ENCODE results near the gene CIRBP. TPM values are rescaled to one million over a fixed set of nuclear protein-coding genes. Genes with fewer than 3 reads are reported as not detected.

CIRBP gene
- total and polyA plus RNA-seq, 3 experiments from 2014 or later, result 238 to 258 (median 253) TPM

DNA sequence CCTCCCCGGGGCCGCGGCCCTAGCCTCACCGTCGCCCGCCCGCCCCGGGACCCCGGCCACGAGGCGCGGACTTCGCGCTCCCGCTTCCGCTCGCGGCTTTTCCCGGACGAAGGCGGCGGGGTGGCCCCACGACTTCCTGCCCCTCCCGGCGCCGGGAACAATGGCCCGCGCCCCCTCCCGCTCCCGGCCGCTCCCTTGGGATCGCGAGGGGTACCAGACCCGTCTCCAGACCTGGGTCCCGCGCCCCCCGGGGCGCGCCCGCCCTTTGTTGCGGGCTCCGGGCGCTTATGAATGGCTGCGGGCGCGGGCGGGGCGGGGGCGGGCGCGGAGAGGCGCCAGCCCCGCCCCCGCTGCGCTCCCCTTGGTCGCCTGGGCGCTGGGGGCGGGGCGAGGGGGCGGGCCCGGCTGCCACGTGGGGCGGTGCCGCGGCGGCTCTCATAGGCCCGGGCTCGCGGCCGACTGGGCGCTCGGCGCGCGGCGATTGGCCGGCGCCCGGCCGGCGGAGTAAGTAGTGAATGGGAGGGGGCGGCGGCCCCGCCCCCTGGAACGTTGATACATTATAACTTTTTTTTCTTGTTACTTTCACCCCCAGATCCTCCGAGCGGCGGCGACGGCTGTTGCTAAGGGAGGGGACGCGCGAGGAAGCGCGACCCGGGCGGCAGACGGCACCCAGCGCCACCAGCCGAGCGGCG lies 19.7 kb upstream of the CIRBP start:
- peak overlapping the region; percentile 62 for H3K4me3 ChIP-seq (ENCODE audit: low read length)
- peak; percentile 88 to 96 (median 94) for DNase-seq
- H3K36me3 Mint-ChIP-seq, result peaks cover 0 to 21% (median 0%) of the 10 kb centered on the region in 3 donors
- H3K4me3 Mint-ChIP-seq, result peak overlapping the region; percentile 81 to 100 (median 90)
- peaks cover 0 to 8% of the 10 kb centered on the region in 2 donors for H3K27me3 Mint-ChIP-seq
- H3K4me1 Mint-ChIP-seq, result peaks cover 4 to 20% (median 9%) of the 10 kb centered on the region in 3 donors
- peaks cover 32% of the 10 kb centered on the region for H3K4me1 ChIP-seq (ENCODE audit: insufficient read depth, low read length)
- no peaks in the 10 kb centered on the region for H3K27me3 ChIP-seq (ENCODE audit: insufficient read depth, low read length, poor library complexity, severe bottlenecking)
- H3K27ac ChIP-seq (ENCODE audit: low read depth, low read length), result peak overlapping the region; percentile 92
- ChIA-PET POLR2A (interaction anchor here (1.0 to 2.2 kb wide), 4 partner anchors 11 to 20 kb away, joined by 3 to 22 read pairs (median 6); partner anchors contain the start of gene CIRBP), CTCF (interaction anchor here (1.0 kb wide), 3 partner anchors 17 to 20 kb away, joined by 4 to 8 read pairs (median 6); partner anchors contain the start of gene CIRBP)
- peak overlapping the region; percentile 80 to 100 (median 90) for H3K27ac Mint-ChIP-seq
- no peaks in the 10 kb centered on the region for H3K9me3 ChIP-seq (ENCODE audit: low read length)
- no peaks in the 10 kb centered on the region for H3K9me3 Mint-ChIP-seq
- H3K36me3 ChIP-seq (ENCODE audit: insufficient read depth, low read length), result peaks cover 6% of the 10 kb centered on the region

- H3K4me1 ChIP-seq (ENCODE audit: insufficient read depth, low read length), result peaks cover 32% of the 10 kb centered on the region
- H3K4me3 Mint-ChIP-seq, result peak overlapping the region; percentile 81 to 100 (median 90)
- peaks cover 5 to 21% (median 13%) of the 10 kb centered on the region in 3 donors for H3K4me1 Mint-ChIP-seq
- peak overlapping the region; percentile 62 for H3K4me3 ChIP-seq (ENCODE audit: low read length)
- ChIA-PET POLR2A (interaction anchor here (0.7 to 2.2 kb wide), 3 partner anchors 9 to 19 kb away, joined by 3 to 22 read pairs (median 6); partner anchors contain the start of gene CIRBP), CTCF (interaction anchor here (1.0 kb wide), 1 partner anchor 17 kb away, joined by 6 read pairs; no protein-coding TSS in a partner anchor)
- peaks cover 0 to 25% (median 3%) of the 10 kb centered on the region in 3 donors for H3K36me3 Mint-ChIP-seq
- peak in 1 of 5 donors; percentile 49 for DNase-seq
- H3K27me3 ChIP-seq (ENCODE audit: insufficient read depth, low read length, poor library complexity, severe bottlenecking), result no peaks in the 10 kb centered on the region
- H3K27ac ChIP-seq (ENCODE audit: low read depth, low read length), result peak overlapping the region; percentile 92
- peaks cover 0 to 10% of the 10 kb centered on the region in 2 donors for H3K27me3 Mint-ChIP-seq
- H3K9me3 ChIP-seq (ENCODE audit: low read length), result no peaks in the 10 kb centered on the region
- no peaks in the 10 kb centered on the region for H3K9me3 Mint-ChIP-seq
- peak overlapping the region; percentile 80 to 100 (median 90) for H3K27ac Mint-ChIP-seq
- H3K36me3 ChIP-seq (ENCODE audit: insufficient read depth, low read length), result peaks cover 12% of the 10 kb centered on the region
These were observed 19.1 kb upstream of the CIRBP start for GRCh38 chr19:1249990-1250436.

- DNase-seq, result peak; percentile 58 to 87 (median 77)
- no peaks in the 10 kb centered on the region for H3K9me3 ChIP-seq (ENCODE audit: low read length)
- no peaks in the 10 kb centered on the region for H3K27me3 ChIP-seq (ENCODE audit: insufficient read depth, low read length, poor library complexity, severe bottlenecking)
- peaks cover 0 to 32% (median 3%) of the 10 kb centered on the region in 3 donors for H3K36me3 Mint-ChIP-seq
- CTCF ChIA-PET, result interaction anchor here (1.0 kb wide), 1 partner anchor 16 kb away, joined by 6 read pairs; no protein-coding TSS in a partner anchor
- H3K4me3 Mint-ChIP-seq, result peak overlapping the region; percentile 90 to 98 (median 95)
- no peaks in the 10 kb centered on the region for H3K9me3 Mint-ChIP-seq
- H3K4me1 Mint-ChIP-seq, result peaks cover 5 to 27% (median 13%) of the 10 kb centered on the region in 3 donors
- POLR2A ChIA-PET, result interaction anchor here (0.6 to 3.5 kb wide), 6 partner anchors 9 to 166 kb away, joined by 3 to 86 read pairs (median 7); partner anchors contain the start of gene CIRBP
- H3K4me1 ChIP-seq (ENCODE audit: insufficient read depth, low read length), result peaks cover 33% of the 10 kb centered on the region
- H3K27ac ChIP-seq (ENCODE audit: low read depth, low read length), result peak overlapping the region; percentile 92
- H3K36me3 ChIP-seq (ENCODE audit: insufficient read depth, low read length), result peaks cover 18% of the 10 kb centered on the region
- H3K4me3 ChIP-seq (ENCODE audit: low read length), result peak overlapping the region; percentile 83
- peaks cover 0 to 10% of the 10 kb centered on the region in 2 donors for H3K27me3 Mint-ChIP-seq
- H3K27ac Mint-ChIP-seq, result peak overlapping the region; percentile 85 to 100 (median 96)
These were observed 18.5 kb upstream of the CIRBP start for GRCh38 chr19:1250437-1251260.

- ChIA-PET CTCF (interaction anchor here (7.9 kb wide), 1 partner anchor 16 kb away, joined by 99 read pairs; the partner anchor contains the start of gene CIRBP), POLR2A (interaction anchor here (0.6 to 3.5 kb wide), 4 partner anchors 12 to 165 kb away, joined by 4 to 86 read pairs (median 8); partner anchors contain the start of gene CIRBP)
- Mint-ChIP-seq H3K4me3 (peak overlapping the region; percentile 90 to 98 (median 95)), H3K27me3 (peaks cover 0 to 10% of the 10 kb centered on the region in 2 donors), H3K27ac (peak overlapping the region; percentile 85 to 100 (median 96)), H3K36me3 (peaks cover 0 to 41% (median 3%) of the 10 kb centered on the region in 3 donors), H3K9me3 (no peaks in the 10 kb centered on the region), H3K4me1 (peaks cover 5 to 29% (median 13%) of the 10 kb centered on the region in 3 donors)
- peaks cover 39% of the 10 kb centered on the region for H3K4me1 ChIP-seq (ENCODE audit: insufficient read depth, low read length)
- H3K9me3 ChIP-seq (ENCODE audit: low read length), result no peaks in the 10 kb centered on the region
- peaks cover 22% of the 10 kb centered on the region for H3K36me3 ChIP-seq (ENCODE audit: insufficient read depth, low read length)
- peak overlapping the region; percentile 92 for H3K27ac ChIP-seq (ENCODE audit: low read depth, low read length)
- peak overlapping the region; percentile 83 for H3K4me3 ChIP-seq (ENCODE audit: low read length)
- DNase-seq, result peak; percentile 59 to 81 (median 67)
- no peaks in the 10 kb centered on the region for H3K27me3 ChIP-seq (ENCODE audit: insufficient read depth, low read length, poor library complexity, severe bottlenecking)
These were observed 17.6 kb upstream of the CIRBP start for GRCh38 chr19:1251330-1252220.

GRCh38 chr19:1252221-1252820 lies 16.8 kb upstream of the CIRBP start:
- Histone ChIP-seq H3K4me3 (ENCODE audit: low read length) (peak overlapping the region; percentile 83), H3K27ac (ENCODE audit: low read depth, low read length) (peak overlapping the region; percentile 92), H3K4me1 (ENCODE audit: insufficient read depth, low read length) (peaks cover 46% of the 10 kb centered on the region), H3K9me3 (ENCODE audit: low read length) (no peaks in the 10 kb centered on the region), H3K36me3 (ENCODE audit: insufficient read depth, low read length) (peaks cover 22% of the 10 kb centered on the region), H3K27me3 (ENCODE audit: insufficient read depth, low read length, poor library complexity, severe bottlenecking) (no peaks in the 10 kb centered on the region)
- H3K27ac Mint-ChIP-seq, result peak overlapping the region; percentile 70 to 100 (median 90)
- POLR2A ChIA-PET, result interaction anchor here (0.5 to 4.8 kb wide), 13 partner anchors 8 to 1533 kb away, joined by 3 to 86 read pairs (median 7); partner anchors contain the start of genes CIRBP, FAM174C, RNU6-2 and THOP1
- CTCF ChIA-PET, result interaction anchor here (0.9 to 7.9 kb wide), 5 partner anchors 8 to 20 kb away, joined by 3 to 99 read pairs (median 5); partner anchors contain the start of gene CIRBP
- H3K4me1 Mint-ChIP-seq, result peaks cover 6 to 33% (median 13%) of the 10 kb centered on the region in 3 donors
- H3K36me3 Mint-ChIP-seq, result peaks cover under 1 to 44% (median 3%) of the 10 kb centered on the region in 3 donors
- DNase-seq, result peak; percentile 55 to 89 (median 75)
- H3K27me3 Mint-ChIP-seq, result peaks cover 0 to 10% of the 10 kb centered on the region in 2 donors
- H3K9me3 Mint-ChIP-seq, result no peaks in the 10 kb centered on the region
- H3K4me3 Mint-ChIP-seq, result peak overlapping the region; percentile 90 to 98 (median 95)

DNA sequence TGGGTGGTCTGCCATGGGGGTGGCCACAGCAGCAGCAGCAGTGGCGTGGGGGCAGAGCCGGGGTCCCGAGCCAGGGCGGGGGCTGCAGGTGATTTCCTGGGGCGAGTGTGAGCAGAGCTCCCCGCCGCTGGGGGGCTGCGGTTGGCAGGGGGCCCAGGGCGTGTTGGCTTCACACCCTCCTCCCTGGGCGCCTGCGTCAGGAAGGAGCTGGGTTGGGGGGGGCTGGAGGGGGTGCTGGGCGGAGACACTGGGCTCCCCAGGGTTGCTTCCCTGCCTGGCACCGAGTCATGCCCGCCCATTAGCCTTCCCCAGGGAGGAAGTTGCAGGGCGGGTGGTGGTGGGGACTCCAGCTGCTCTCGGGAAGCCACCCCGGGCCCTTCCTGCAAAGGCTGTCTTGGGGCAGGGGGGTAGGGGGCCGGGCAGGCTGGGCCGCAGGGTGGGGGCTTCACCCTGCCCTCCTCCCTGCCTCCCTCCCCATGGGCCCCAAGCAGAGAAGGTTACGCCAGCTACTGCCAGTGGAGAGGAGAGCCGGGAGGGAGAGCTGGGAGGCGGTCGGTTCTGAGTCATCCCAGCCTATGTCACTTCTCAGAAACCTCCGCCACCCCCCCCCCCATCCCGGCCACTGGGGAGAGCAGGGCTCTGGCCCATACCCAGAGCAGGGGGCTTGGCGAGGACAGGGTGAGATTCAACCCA lies 16.2 kb upstream of the CIRBP start:
- H3K4me3 Mint-ChIP-seq, result peak overlapping the region; percentile 55 to 98 (median 92)
- peak overlapping the region; percentile 56 to 100 (median 86) for H3K27ac Mint-ChIP-seq
- no peaks in the 10 kb centered on the region for H3K9me3 ChIP-seq (ENCODE audit: low read length)
- H3K27me3 ChIP-seq (ENCODE audit: insufficient read depth, low read length, poor library complexity, severe bottlenecking), result no peaks in the 10 kb centered on the region
- H3K4me3 ChIP-seq (ENCODE audit: low read length), result peak overlapping the region; percentile 83
- peaks cover 13 to 39% (median 18%) of the 10 kb centered on the region in 3 donors for H3K4me1 Mint-ChIP-seq
- peak overlapping the region; percentile 92 for H3K27ac ChIP-seq (ENCODE audit: low read depth, low read length)
- peak; percentile 77 to 93 (median 84) for DNase-seq
- peaks cover 4 to 51% (median 7%) of the 10 kb centered on the region in 3 donors for H3K36me3 Mint-ChIP-seq
- H3K27me3 Mint-ChIP-seq, result peaks cover 0 to 10% of the 10 kb centered on the region in 2 donors
- peaks cover 28% of the 10 kb centered on the region for H3K36me3 ChIP-seq (ENCODE audit: insufficient read depth, low read length)
- ChIA-PET POLR2A (interaction anchor here (0.5 to 4.8 kb wide), 12 partner anchors 9 to 1532 kb away, joined by 3 to 86 read pairs (median 6); partner anchors contain the start of genes CIRBP, FAM174C, RNU6-2 and THOP1), CTCF (interaction anchor here (0.9 to 7.9 kb wide), 5 partner anchors 9 to 19 kb away, joined by 3 to 99 read pairs (median 5); partner anchors contain the start of gene CIRBP)
- peaks cover 46% of the 10 kb centered on the region for H3K4me1 ChIP-seq (ENCODE audit: insufficient read depth, low read length)
- no peaks in the 10 kb centered on the region for H3K9me3 Mint-ChIP-seq
